Measurements from ENCODE around the gene GCAT.

- TF ChIP-seq, protein P1, sequence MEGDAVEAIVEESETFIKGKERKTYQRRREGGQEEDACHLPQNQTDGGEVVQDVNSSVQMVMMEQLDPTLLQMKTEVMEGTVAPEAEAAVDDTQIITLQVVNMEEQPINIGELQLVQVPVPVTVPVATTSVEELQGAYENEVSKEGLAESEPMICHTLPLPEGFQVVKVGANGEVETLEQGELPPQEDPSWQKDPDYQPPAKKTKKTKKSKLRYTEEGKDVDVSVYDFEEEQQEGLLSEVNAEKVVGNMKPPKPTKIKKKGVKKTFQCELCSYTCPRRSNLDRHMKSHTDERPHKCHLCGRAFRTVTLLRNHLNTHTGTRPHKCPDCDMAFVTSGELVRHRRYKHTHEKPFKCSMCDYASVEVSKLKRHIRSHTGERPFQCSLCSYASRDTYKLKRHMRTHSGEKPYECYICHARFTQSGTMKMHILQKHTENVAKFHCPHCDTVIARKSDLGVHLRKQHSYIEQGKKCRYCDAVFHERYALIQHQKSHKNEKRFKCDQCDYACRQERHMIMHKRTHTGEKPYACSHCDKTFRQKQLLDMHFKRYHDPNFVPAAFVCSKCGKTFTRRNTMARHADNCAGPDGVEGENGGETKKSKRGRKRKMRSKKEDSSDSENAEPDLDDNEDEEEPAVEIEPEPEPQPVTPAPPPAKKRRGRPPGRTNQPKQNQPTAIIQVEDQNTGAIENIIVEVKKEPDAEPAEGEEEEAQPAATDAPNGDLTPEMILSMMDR (IDR thresholded peaks at IDR 0.05) = no peak
- no peak for TF ChIP-seq POLR2A (IDR thresholded peaks at IDR 0.05)
- TF ChIP-seq POLR2AphosphoS5 (IDR thresholded peaks at IDR 0.05) = no peak
These were observed 43.1 kb upstream of the GCAT start for GRCh38 chr22:37764622-37765021.
